B cell (primary cell): Measurements from ENCODE around the gene GRID1. TPM values are rescaled to one million over a fixed set of nuclear protein-coding genes. Genes with fewer than 3 reads are reported as not detected.

Experiments used
- ATAC-seq: fragments of 200-7000 bp; cut with Tn5 transposase; one replicate; pipeline ENCODE4 v1.10.0; 2021; ENCODE audit warnings: low read depth, mild to moderate bottlenecking, moderate number of reproducible peaks, moderate library complexity
- CTCF ChIA-PET: fragments of 350-600 bp; sonication (Branson Sonifier 250); formaldehyde crosslinking; loops from one replicate; lab custom pipeline; 2021; ENCODE audit warnings: antibody characterized with exemption, inconsistent platforms; lab: Charles Lee
- POLR2A ChIA-PET: fragments of 350-600 bp; sonication (Branson Sonifier 250); formaldehyde crosslinking; loops from one replicate; lab custom pipeline; 2021; ENCODE audit warnings: antibody characterized with exemption; lab: Charles Lee
- DNase-seq: peaks from one replicate; pipeline ENCODE4 v3.0.0; 2013
- H2AFZ ChIP-seq: 2 replicates; pipeline ENCODE4 v1.6.1; 2012; ENCODE audit warnings: mild to moderate bottlenecking, low read depth, low read length; ENCODE audit not compliant: insufficient read depth, poor library complexity, severe bottlenecking
- H3K27ac ChIP-seq, 2 donors: 1 replicate in 1 of 2; 2 replicates in 1 of 2; pipeline ENCODE4 v1.5.1; 2012 to 2013; ENCODE audit warnings: low read length in 2 of 2, mild to moderate bottlenecking in 2 of 2, moderate library complexity in 1 of 2
- H3K27me3 ChIP-seq, 4 experiments: fragments of 200-600 bp in 1 of 4; sonication (generic) in 1 of 4; replicated peaks in 1 of 4; 1 replicate in 2 of 4; 2 replicates in 2 of 4; pipeline versions ENCODE4 v1.6.1 to v1.7.0; 2013 to 2016; ENCODE audit warnings: low read length in 3 of 4, mild to moderate bottlenecking in 2 of 4, mixed read lengths in 1 of 4, moderate library complexity in 1 of 4; ENCODE audit not compliant: insufficient read depth in 4 of 4, control insufficient read depth in 3 of 4; ENCODE audit errors: control extremely low read depth in 1 of 4
- H3K36me3 ChIP-seq, 2 experiments: replicated peaks in 1 of 2; 1 replicate in 1 of 2; 2 replicates in 1 of 2; pipeline versions ENCODE4 v1.6.1 to v1.7.1; 2013; ENCODE audit warnings: low read length in 1 of 2; ENCODE audit not compliant: insufficient read depth in 2 of 2, control insufficient read depth in 1 of 2; ENCODE audit errors: control extremely low read depth in 1 of 2, extremely low read depth in 1 of 2
- H3K4me1 ChIP-seq, 2 donors: fragments of 200-600 bp in 1 of 2; sonication (generic) in 1 of 2; 1 replicate in 1 of 2; 2 replicates in 1 of 2; pipeline versions ENCODE4 v1.5.1 to v1.6.1; 2013 to 2017; ENCODE audit warnings: low read length in 2 of 2; ENCODE audit not compliant: control insufficient read depth in 2 of 2, insufficient read depth in 2 of 2
- H3K4me2 ChIP-seq: replicated peaks from 2 replicates; pipeline ENCODE3; 2012; ENCODE audit warnings: mild to moderate bottlenecking, low read depth, low read length; ENCODE audit not compliant: poor library complexity, severe bottlenecking
- H3K4me3 ChIP-seq, 5 experiments: fragments of 200-600 bp in 1 of 5; sonication (generic) in 1 of 5; 1 replicate in 3 of 5; 2 replicates in 2 of 5; pipeline versions ENCODE4 v1.5.1 to v1.7.0; 2011 to 2016; ENCODE audit warnings: low read length in 4 of 5, mild to moderate bottlenecking in 4 of 5, low read depth in 2 of 5, control low read depth in 1 of 5, moderate library complexity in 1 of 5; ENCODE audit not compliant: insufficient read depth in 1 of 5; ENCODE audit errors: control extremely low read depth in 1 of 5, extremely low read depth in 1 of 5
- H3K79me2 ChIP-seq: fragments of 200-600 bp; sonication (generic); one replicate; pipeline ENCODE4 v1.6.0; 2016; ENCODE audit warnings: low read length; ENCODE audit not compliant: control insufficient read depth, insufficient read depth
- H3K9ac ChIP-seq: fragments of 200-600 bp; sonication (generic); 2 replicates; pipeline ENCODE4 v1.6.1; 2017; ENCODE audit warnings: mild to moderate bottlenecking, low read length, moderate library complexity
- H3K9me3 ChIP-seq, 3 donors: one replicate each; pipeline versions ENCODE4 v1.6.1 to v1.7.1; 2013; ENCODE audit warnings: low read length in 2 of 3; ENCODE audit not compliant: control insufficient read depth in 2 of 3, insufficient read depth in 1 of 3; ENCODE audit errors: control extremely low read depth in 1 of 3
- H4K20me1 ChIP-seq: 2 replicates; pipeline ENCODE4 v1.6.0; 2012; ENCODE audit warnings: mild to moderate bottlenecking, low read length; ENCODE audit not compliant: insufficient read depth, control insufficient read depth, poor library complexity, severe bottlenecking
- H3K27ac Mint-ChIP-seq: one replicate; pipeline ENCODE4 v1.8.0; 2021; ENCODE audit warnings: mixed read lengths
- H3K27me3 Mint-ChIP-seq: one replicate; pipeline ENCODE4 v1.8.0; 2021; ENCODE audit warnings: mixed read lengths
- H3K4me1 Mint-ChIP-seq: one replicate; pipeline ENCODE4 v1.8.0; 2021; ENCODE audit warnings: mixed read lengths
- H3K4me3 Mint-ChIP-seq: one replicate; pipeline ENCODE4 v1.8.0; 2021; ENCODE audit warnings: mixed read lengths
- H3K9me3 Mint-ChIP-seq: one replicate; pipeline ENCODE4 v1.8.0; 2022; ENCODE audit warnings: mixed read lengths; ENCODE audit not compliant: insufficient read depth
- EZH2 ChIP-seq: IDR thresholded peaks from 2 replicates; pipeline ENCODE4 v1.6.1; 2012; ENCODE audit warnings: borderline replicate concordance, low read depth, mild to moderate bottlenecking, moderate library complexity, low read length; ENCODE audit not compliant: insufficient read depth, poor library complexity, severe bottlenecking
- WGBS: methylation state at CpG from one replicate; pipeline ENCODE4 v1.1.5; 2013; ENCODE audit warnings: missing lambda C conversion rate; ENCODE audit not compliant: insufficient coverage; 5-methylcytosine and 5-hydroxymethylcytosine counted together
- intact Hi-C: fragments of 100-400 bp; cut with micrococcal nuclease; formaldehyde crosslinking; loops from one replicate; pipeline ENCODE4 v1.10.0; 2022
- polyA plus RNA-seq: library from polyadenylated mRNA; depleted of rRNA; stranded (reverse); fragments of >200 nt; gene quantifications from 2 replicates; pipeline ENCODE4 v1.2.3, GENCODE V29; 2012
- total RNA-seq, 2 donors: library from RNA; stranded (reverse); fragments of 120-200 nt in 1 of 2; gene quantifications; 1 replicate in 1 of 2; 2 replicates in 1 of 2; pipeline versions ENCODE4 v1.2.3 to v1.2.4, GENCODE V29; 2013 to 2022
- TF ChIP-seq, protein P1 (sequence below): fragments of 200-600 bp; IDR thresholded peaks from one replicate; pipeline ENCODE4 v1.8.0; 2022; ENCODE audit warnings: antibody characterized with exemption, mild to moderate bottlenecking

The GRID1 gene
- total and polyA plus RNA-seq, 2 donors (not counting 1 experiment from before 2014, with no cell fraction given): not detected

GRCh38 chr10:85594239-85594638, 772.4 kb downstream of the GRID1 start:
- no peaks in the 10 kb centered on the region for H3K9me3 Mint-ChIP-seq
- no peak overlapping the region for H3K4me2 ChIP-seq
- WGBS: 40% methylated on average over 2 of the region's 3 CpGs
- peaks cover 4% of the 10 kb centered on the region for H3K27me3 Mint-ChIP-seq
- H3K79me2 ChIP-seq: no peaks in the 10 kb centered on the region
- ATAC-seq (no peak), DNase-seq (no peak)
- no peak overlapping the region for H3K4me3 Mint-ChIP-seq
- H3K36me3 ChIP-seq: no peaks in the 10 kb centered on the region
- H2AFZ ChIP-seq: no peak overlapping the region
- intact Hi-C loops: no loop called here
- POLR2A ChIA-PET: no interaction called here
- TF ChIP-seq EZH2: no peak
- TF ChIP-seq, protein P1, sequence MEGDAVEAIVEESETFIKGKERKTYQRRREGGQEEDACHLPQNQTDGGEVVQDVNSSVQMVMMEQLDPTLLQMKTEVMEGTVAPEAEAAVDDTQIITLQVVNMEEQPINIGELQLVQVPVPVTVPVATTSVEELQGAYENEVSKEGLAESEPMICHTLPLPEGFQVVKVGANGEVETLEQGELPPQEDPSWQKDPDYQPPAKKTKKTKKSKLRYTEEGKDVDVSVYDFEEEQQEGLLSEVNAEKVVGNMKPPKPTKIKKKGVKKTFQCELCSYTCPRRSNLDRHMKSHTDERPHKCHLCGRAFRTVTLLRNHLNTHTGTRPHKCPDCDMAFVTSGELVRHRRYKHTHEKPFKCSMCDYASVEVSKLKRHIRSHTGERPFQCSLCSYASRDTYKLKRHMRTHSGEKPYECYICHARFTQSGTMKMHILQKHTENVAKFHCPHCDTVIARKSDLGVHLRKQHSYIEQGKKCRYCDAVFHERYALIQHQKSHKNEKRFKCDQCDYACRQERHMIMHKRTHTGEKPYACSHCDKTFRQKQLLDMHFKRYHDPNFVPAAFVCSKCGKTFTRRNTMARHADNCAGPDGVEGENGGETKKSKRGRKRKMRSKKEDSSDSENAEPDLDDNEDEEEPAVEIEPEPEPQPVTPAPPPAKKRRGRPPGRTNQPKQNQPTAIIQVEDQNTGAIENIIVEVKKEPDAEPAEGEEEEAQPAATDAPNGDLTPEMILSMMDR: no peak
- CTCF ChIA-PET: interaction anchor here (0.6 kb wide), 1 partner anchor 797 kb away, joined by 3 read pairs; no protein-coding TSS in a partner anchor
- no peak overlapping the region for H3K9ac ChIP-seq
- no peaks in the 10 kb centered on the region for H3K27me3 ChIP-seq
- H3K4me1 Mint-ChIP-seq: no peaks in the 10 kb centered on the region
- H3K9me3 ChIP-seq: peaks cover 0 to 1% (median 0%) of the 10 kb centered on the region in 3 donors
- no peak overlapping the region for H3K4me3 ChIP-seq
- no peak overlapping the region for H3K27ac ChIP-seq
- H3K27ac Mint-ChIP-seq: no peak overlapping the region
- H4K20me1 ChIP-seq: no peaks in the 10 kb centered on the region
- H3K4me1 ChIP-seq: no peaks in the 10 kb centered on the region

DNA sequence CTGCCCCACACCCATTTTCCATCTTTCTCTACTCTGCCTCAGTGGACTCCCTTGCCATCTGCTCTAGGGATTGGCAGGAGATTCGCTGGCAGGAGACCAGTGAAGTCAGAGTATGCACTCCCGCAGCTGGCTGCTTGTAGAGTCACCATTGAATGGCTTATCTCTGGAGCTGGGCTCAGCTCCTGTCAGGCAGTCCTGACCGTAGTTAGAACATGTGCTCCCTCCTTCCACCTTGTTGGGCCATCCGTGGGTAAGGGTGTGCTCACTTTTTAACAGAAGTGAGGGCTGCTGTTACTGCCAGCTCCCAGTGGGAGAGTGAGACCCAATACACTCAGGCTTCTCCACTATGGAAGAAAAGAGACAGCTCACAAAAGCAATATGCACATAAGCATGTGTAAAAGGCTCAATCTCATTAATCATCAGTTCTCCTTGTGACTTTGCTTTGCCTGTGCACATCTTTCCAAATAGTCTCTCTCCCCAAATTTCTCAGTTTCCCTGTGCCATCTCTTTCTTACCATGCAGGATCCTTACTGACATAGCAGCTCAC, 773.3 kb downstream of the GRID1 start:
- TF ChIP-seq EZH2: no peak
- TF ChIP-seq, protein P1: no peak
- H3K4me2 ChIP-seq: no peak overlapping the region
- Mint-ChIP-seq H3K27ac (no peak overlapping the region), H3K4me3 (no peak overlapping the region), H3K4me1 (no peaks in the 10 kb centered on the region), H3K9me3 (no peaks in the 10 kb centered on the region), H3K27me3 (peaks cover 4% of the 10 kb centered on the region)
- H3K27me3 ChIP-seq: no peaks in the 10 kb centered on the region
- H4K20me1 ChIP-seq: no peaks in the 10 kb centered on the region
- intact Hi-C loops: no loop called here
- 81% methylated on average over 2 of the region's 4 CpGs for WGBS
- H3K9me3 ChIP-seq: peaks cover 0 to 1% (median 0%) of the 10 kb centered on the region in 3 donors
- POLR2A ChIA-PET: no interaction called here
- CTCF ChIA-PET: no interaction called here
- no peaks in the 10 kb centered on the region for H3K36me3 ChIP-seq
- no peak overlapping the region for H2AFZ ChIP-seq
- no peak for ATAC-seq
- DNase-seq: no peak
- H3K27ac ChIP-seq: no peak overlapping the region
- H3K4me3 ChIP-seq: no peak overlapping the region
- no peak overlapping the region for H3K9ac ChIP-seq
- no peaks in the 10 kb centered on the region for H3K79me2 ChIP-seq
- H3K4me1 ChIP-seq: no peaks in the 10 kb centered on the region
